ENCODE measurements around the gene INSL3. TPM values are rescaled to one million over a fixed set of nuclear protein-coding genes. Genes with fewer than 3 reads are reported as not detected.

The INSL3 gene
- total and polyA plus RNA-seq, 2 of the 13 experiments (the other 11 are each of a cell fraction or from before 2014, with no cell fraction given) = 0.30 TPM; not detected in 1

- ATAC-seq (no peak), FAIRE-seq (no peak), DNase-seq (ENCODE audit: low spot score) (no peak)
- Histone ChIP-seq H3K27ac (ENCODE audit: extremely low read length, insufficient read depth, low read length) (no peak overlapping the region), H3K9ac (ENCODE audit: insufficient read depth, low read depth, low read length) (no peak overlapping the region), H3K4me1 (ENCODE audit: insufficient read depth, low read length) (peaks cover 1% of the 10 kb centered on the region), H3K79me2 (ENCODE audit: insufficient read depth, low read length) (no peaks in the 10 kb centered on the region), H3K9me3 (ENCODE audit: low read length) (no peaks in the 10 kb centered on the region), H3K4me2 (ENCODE audit: low read depth, low read length) (no peak overlapping the region), H2AFZ (ENCODE audit: low read length) (no peak overlapping the region), H3K27me3 (ENCODE audit: control insufficient read depth in 1 of 2, insufficient read depth in 2 of 2, low read length in 2 of 2) (no peaks in the 10 kb centered on the region), H4K20me1 (ENCODE audit: insufficient read depth, low read length) (no peaks in the 10 kb centered on the region), H3K36me3 (replicated peaks in 1 of 2; ENCODE audit: control insufficient read depth in 1 of 2, insufficient read depth in 2 of 2, low read length in 2 of 2) (peaks cover 0 to 2% of the 10 kb centered on the region in 2 experiments; a peak in 2 of 5 replicates), H3K4me3 (replicated peaks in 1 of 3; ENCODE audit: insufficient read depth in 1 of 3, low read depth in 2 of 3, low read length in 3 of 3) (no peak overlapping the region)
- TF ChIP-seq ATF2 (CRISPR knock-in tag; IDR thresholded peaks at IDR 0.05) (no peak), ZMYM3 (CRISPR knock-in tag; IDR thresholded peaks at IDR 0.05) (no peak), ZNF501 (CRISPR knock-in tag; IDR thresholded peaks at IDR 0.05) (no peak), THAP7 (CRISPR knock-in tag; IDR thresholded peaks at IDR 0.05) (no peak), ISX (CRISPR knock-in tag; conservative IDR thresholded peaks at IDR 0.05) (no peak), ZNF224 (CRISPR knock-in tag; IDR thresholded peaks at IDR 0.05) (no peak), ZNF383 (CRISPR knock-in tag; IDR thresholded peaks at IDR 0.05; ENCODE audit: borderline replicate concordance) (no peak), KDM5A (IDR thresholded peaks at IDR 0.05; ENCODE audit: borderline replicate concordance, low read length) (no peak), ZNF598 (CRISPR knock-in tag; IDR thresholded peaks at IDR 0.05; ENCODE audit: borderline replicate concordance) (no peak), WIZ (CRISPR knock-in tag; IDR thresholded peaks at IDR 0.05) (no peak), ZNF232 (CRISPR knock-in tag; IDR thresholded peaks at IDR 0.05; ENCODE audit: borderline replicate concordance) (no peak), TOPORS (CRISPR knock-in tag; IDR thresholded peaks at IDR 0.05) (no peak), ZNF101 (CRISPR knock-in tag; IDR thresholded peaks at IDR 0.05; ENCODE audit: borderline replicate concordance, low read depth) (no peak)
- intact Hi-C loops (cut with micrococcal nuclease; ENCODE audit: unreplicated experiment) (no loop called here), in situ Hi-C loops (cut with HindIII; ENCODE audit: extremely low pct_ligation_motif_present, low pct_unique_long_range_greater_than_20kb) (no loop called here)
- ChIA-PET POLR2A (no interaction called here), CTCF (ENCODE audit: low intra/inter-chr PET ratio, low total read pairs) (no interaction called here)
- no TSS peak for BruUV-seq (replicated peaks)
- 90% methylated on average over 14 of the region's 14 CpGs for WGBS (ENCODE audit: low lambda C conversion rate)
Measured at GRCh38 chr19:17803264-17803896, 17.9 kb downstream of the INSL3 start.
